ENCODE data around the gene C4A. TPM values are rescaled to one million over a fixed set of nuclear protein-coding genes. Genes with fewer than 3 reads are reported as not detected.

The C4A gene
- total and polyA plus RNA-seq, 2 of the 4 experiments (the other 2 are of a cell fraction) = 0.90 to 3.8 TPM

DNA sequence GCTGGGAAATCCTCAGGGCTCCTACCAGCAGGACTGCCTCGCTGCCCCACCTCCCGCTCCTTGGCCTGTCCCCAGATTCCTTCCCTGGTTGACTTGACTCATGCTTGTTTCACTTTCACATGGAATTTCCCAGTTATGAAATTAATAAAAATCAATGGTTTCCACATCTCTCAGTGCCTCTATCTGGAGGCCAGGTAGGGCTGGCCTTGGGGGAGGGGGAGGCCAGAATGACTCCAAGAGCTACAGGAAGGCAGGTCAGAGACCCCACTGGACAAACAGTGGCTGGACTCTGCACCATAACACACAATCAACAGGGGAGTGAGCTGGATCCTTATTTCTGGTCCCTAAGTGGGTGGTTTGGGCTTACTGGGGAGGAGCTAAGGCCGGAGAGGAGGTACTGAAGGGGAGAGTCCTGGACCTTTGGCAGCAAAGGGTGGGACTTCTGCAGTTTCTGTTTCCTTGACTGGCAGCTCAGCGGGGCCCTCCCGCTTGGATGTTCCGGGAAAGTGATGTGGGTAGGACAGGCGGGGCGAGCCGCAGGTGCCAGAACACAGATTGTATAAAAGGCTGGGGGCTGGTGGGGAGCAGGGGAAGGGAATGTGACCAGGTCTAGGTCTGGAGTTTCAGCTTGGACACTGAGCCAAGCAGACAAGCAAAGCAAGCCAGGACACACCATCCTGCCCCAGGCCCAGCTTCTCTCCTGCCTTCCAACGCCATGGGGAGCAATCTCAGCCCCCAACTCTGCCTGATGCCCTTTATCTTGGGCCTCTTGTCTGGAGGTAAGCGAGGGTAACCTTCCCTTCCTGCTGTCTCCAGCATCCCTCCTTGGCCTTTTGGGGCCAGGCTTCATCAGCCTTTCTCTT lies 36.1 kb upstream of the C4A start, which contains the start of gene CFB (continued):
- 0 out of 2 replicates have a peak, but pooled peaks have one; percentile 26 for TF ChIP-seq MXI1 (IDR thresholded peaks at IDR 0.05; ENCODE audit: borderline replicate concordance, low read depth, low read length)
- no peak for TF ChIP-seq RAD21 (IDR thresholded peaks at IDR 0.05; ENCODE audit: low read length)
- 0 out of 2 replicates have a peak, but pooled peaks have one; percentile 2 for TF ChIP-seq SMC3 (IDR thresholded peaks at IDR 0.05; ENCODE audit: low read depth, low read length)

DNA sequence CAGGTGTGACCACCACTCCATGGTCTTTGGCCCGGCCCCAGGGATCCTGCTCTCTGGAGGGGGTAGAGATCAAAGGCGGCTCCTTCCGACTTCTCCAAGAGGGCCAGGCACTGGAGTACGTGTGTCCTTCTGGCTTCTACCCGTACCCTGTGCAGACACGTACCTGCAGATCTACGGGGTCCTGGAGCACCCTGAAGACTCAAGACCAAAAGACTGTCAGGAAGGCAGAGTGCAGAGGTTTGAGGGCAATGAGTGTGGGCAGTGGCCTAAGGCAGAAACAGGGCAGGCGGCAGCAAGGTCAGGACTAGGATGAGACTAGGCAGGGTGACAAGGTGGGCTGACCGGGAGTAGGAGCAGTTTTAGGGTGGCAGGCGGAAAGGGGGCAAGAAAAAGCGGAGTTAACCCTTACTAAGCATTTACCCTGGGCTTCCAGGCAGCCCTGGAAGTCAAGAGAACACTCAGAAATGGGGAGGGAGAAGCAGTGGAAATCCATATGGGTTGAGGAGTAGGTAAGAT lies 35.4 kb upstream of the C4A start:
- ChIA-PET CTCF (no interaction called here), POLR2A (ENCODE audit: unreplicated experiment) (interaction anchor here (0.9 kb wide), 1 partner anchor 48 kb away, joined by 3 read pairs; no protein-coding TSS in a partner anchor)
- Histone ChIP-seq H4K5ac (ENCODE audit: low read depth, low read length) (peak overlapping the region; percentile 93), H2AK5ac (ENCODE audit: low read depth, low read length) (peak overlapping the region; percentile 91), H3K18ac (ENCODE audit: low read depth, low read length) (peak overlapping the region; percentile 81), H2BK120ac (ENCODE audit: low read depth, low read length) (peak overlapping the region; percentile 86), H3K4me2 (ENCODE audit: low read depth, low read length) (peak overlapping the region; percentile 65; the same call in 1 of the 2 replicates), H2AK9ac (replicated peaks; ENCODE audit: low read depth, low read length, poor library complexity) (peak overlapping the region; percentile 48), H3K36me3 (ENCODE audit: control insufficient read depth, insufficient read depth, low read length) (peaks cover 7% of the 10 kb centered on the region), H3K56ac (ENCODE audit: extremely low read depth, insufficient read depth, low read length) (no peak overlapping the region), H4K8ac (ENCODE audit: low read depth in 2 of 2, low read length in 2 of 2) (peak overlapping the region; percentile 67 to 87; a peak in 3 of 4 replicates), H4K91ac (ENCODE audit: insufficient read depth, low read depth, low read length) (peak overlapping the region; percentile 57; the same call in 1 of the 2 replicates), H3K27me3 (ENCODE audit: control insufficient read depth, insufficient read depth, low read length) (no peaks in the 10 kb centered on the region), H3K27ac (ENCODE audit: insufficient read depth, low read length) (peak overlapping the region; percentile 64; the same call in 1 of the 2 replicates), H3K9me1 (ENCODE audit: insufficient read depth, low read length) (peaks cover 12% of the 10 kb centered on the region), H3K9me3 (ENCODE audit: control insufficient read depth, insufficient read depth, low read length) (no peaks in the 10 kb centered on the region), H3K4me3 (ENCODE audit: insufficient read depth, low read depth, low read length) (no peak overlapping the region), H2BK20ac (ENCODE audit: low read depth, low read length) (peak overlapping the region; percentile 46), H3K4ac (ENCODE audit: low read depth, low read length) (peak overlapping the region; percentile 89; the same call in 1 of the 2 replicates), H3K4me1 (ENCODE audit: control insufficient read depth, insufficient read depth, low read length) (peaks cover 22% of the 10 kb centered on the region), H3K14ac (replicated peaks; ENCODE audit: low read depth, low read length) (peak overlapping the region; percentile 68), H3K23ac (ENCODE audit: low read depth, low read length) (no peak overlapping the region), H4K20me1 (ENCODE audit: insufficient read depth, low read length) (no peaks in the 10 kb centered on the region), H2BK5ac (ENCODE audit: low read depth, low read length, poor library complexity, severe bottlenecking) (peak overlapping the region; percentile 65), H3K79me1 (ENCODE audit: low read depth in 1 of 2, low read length in 2 of 2) (no peaks in the 10 kb centered on the region), H2AFZ (replicated peaks; ENCODE audit: low read length, poor library complexity) (peak overlapping the region; percentile 94), H2BK15ac (ENCODE audit: low read depth, low read length) (peak overlapping the region; percentile 49; the same call in 2 of the 3 replicates), H3K9ac (ENCODE audit: low read depth, low read length) (peak overlapping the region; percentile 24; the same call in 1 of the 2 replicates)
- ATAC-seq (ENCODE audit: low read depth) (no peak), DNase-seq (no peak)
- dilution Hi-C loops (cut with HindIII; ENCODE audit: low sequenced_read_pairs, unreplicated experiment) = no loop called here
- intact Hi-C loops (cut with micrococcal nuclease) = no loop called here
- no TSS peak for BruUV-seq (replicated peaks)
- WGBS, 2 experiments (ENCODE audit: extremely low coverage in 2 of 2, insufficient read length in 1 of 2) = 77% methylated on average over 7 of the region's 11 CpGs; no CpG with 5 or more reads in 1 of the 2 experiments
- in situ Hi-C loops (cut with MboI; ENCODE audit: low sequenced_read_pairs) = loop anchor here (5.0 to 10.0 kb wide), 2 partner anchors 34 to 262 kb away; partner anchors contain the start of gene LY6G5C
- TF ChIP-seq RAD21 (IDR thresholded peaks at IDR 0.05; ENCODE audit: low read length) = no peak
- TF ChIP-seq MAZ (IDR thresholded peaks at IDR 0.05; ENCODE audit: borderline replicate concordance, low read depth, low read length) = no peak
- no peak for TF ChIP-seq CTCF (conservative IDR thresholded peaks at IDR 0.05; ENCODE audit: low read depth, low read length)
- no peak for TF ChIP-seq CHD1 (IDR thresholded peaks at IDR 0.05; ENCODE audit: low read depth, low read length)
- TF ChIP-seq BHLHE40 (IDR thresholded peaks at IDR 0.05; ENCODE audit: low read depth, low read length) = no peak
- no peak for TF ChIP-seq RCOR1 (IDR thresholded peaks at IDR 0.05; ENCODE audit: insufficient replicate concordance, low read length)
- no peak for TF ChIP-seq CEBPB (IDR thresholded peaks at IDR 0.05; ENCODE audit: low read depth, low read length)
- no peak for TF ChIP-seq POLR2A (IDR thresholded peaks at IDR 0.05; ENCODE audit: low read depth, low read length)
- TF ChIP-seq, protein P1, sequence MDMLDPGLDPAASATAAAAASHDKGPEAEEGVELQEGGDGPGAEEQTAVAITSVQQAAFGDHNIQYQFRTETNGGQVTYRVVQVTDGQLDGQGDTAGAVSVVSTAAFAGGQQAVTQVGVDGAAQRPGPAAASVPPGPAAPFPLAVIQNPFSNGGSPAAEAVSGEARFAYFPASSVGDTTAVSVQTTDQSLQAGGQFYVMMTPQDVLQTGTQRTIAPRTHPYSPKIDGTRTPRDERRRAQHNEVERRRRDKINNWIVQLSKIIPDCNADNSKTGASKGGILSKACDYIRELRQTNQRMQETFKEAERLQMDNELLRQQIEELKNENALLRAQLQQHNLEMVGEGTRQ (IDR thresholded peaks at IDR 0.05; ENCODE audit: low read depth, low read length) = no peak
- TF ChIP-seq FOS (IDR thresholded peaks at IDR 0.05; ENCODE audit: low read depth, low read length) = no peak
